Activated gamma-delta T cell treated with anti-CD3 and anti-CD28 coated beads, Interleukin-2, amount 50 U/mL, for 16 hours (primary cell): ENCODE results near the gene IGF2BP1.
"Not testable (repeated sequence)": the region's sequence is repeated elsewhere in the genome, so short reads cannot be mapped to it uniquely, and the experiment has no call there.

Source experiments
- DNase-seq: peaks from one replicate; pipeline ENCODE4 v3.0.0-alpha.2; 2020; ENCODE audit warnings: low read depth

The IGF2BP1 gene

GRCh38 chr17:49100601-49101000 is 103.4 kb downstream of the IGF2BP1 start:
- DNase-seq = no peak

DNA sequence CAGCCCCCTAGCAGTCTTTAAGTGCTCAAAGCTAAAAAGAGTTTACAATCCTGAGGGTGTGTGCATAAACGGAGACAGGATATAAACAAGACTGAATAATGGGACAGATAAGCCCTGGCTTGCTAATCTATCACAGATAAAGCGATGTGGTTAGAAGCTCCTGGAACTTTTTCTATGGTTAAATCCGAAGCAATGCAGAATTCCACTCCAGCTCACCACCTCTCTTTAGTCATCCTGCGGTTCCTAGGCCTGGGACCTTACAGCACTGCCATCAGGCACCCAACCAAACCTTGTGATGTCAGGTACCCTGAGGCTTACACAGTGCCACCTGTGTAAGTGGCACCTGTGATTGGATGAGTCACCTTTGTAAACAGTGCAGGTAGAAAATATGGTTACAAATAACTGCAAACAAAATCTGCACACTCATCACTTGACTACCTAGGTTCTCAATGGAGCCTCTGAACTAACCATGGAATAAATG is 103.9 kb downstream of the IGF2BP1 start:
- no peak for DNase-seq

DNA sequence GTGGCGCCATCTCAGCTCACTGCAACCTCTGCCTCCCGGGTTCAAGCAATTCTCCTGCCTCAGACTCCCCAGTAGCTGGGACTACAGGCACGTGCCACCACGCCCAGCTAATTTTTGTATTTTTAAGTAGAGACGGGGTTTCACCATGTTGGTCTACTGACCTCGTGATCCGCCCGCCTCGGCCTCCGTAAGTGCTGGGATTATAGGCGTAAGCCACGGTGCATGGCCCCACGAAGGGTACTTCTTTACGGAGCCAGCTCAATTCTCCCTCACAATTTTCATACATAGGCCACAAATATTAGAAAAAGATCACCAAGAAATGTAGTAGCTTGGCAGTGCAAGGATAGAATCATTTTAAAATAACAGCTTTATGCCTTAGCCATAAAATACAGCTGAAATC is 106.2 kb downstream of the IGF2BP1 start:
- not testable (repeated sequence) for DNase-seq

DNA sequence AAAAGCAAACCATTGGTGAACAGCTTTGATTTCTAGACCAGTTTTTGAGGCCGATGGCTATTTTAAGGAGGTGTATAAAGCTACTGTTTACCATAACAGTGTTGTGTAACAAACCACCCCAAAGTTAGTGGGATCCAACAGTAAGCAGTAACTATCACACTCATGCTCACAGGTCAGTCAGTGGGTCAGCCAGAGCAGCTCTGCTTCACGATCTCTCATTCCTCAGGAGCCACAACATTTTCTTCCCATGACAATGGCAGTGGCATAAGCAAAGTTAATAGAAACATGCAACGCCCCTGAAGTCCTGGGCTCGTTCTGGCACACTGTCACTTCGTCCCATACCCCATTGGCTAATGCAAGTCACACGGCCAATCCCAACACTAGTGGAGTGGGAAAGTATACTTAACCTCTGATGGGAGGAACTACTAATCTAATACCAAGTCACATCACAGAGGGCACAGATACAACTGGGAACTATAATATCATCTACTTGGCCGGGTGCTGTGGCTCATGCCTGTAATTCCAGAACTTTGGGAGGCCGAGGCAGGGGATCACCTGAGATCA is 107.4 kb downstream of the IGF2BP1 start:
- DNase-seq = no peak
